Activated T-cell treated with anti-CD3 and anti-CD28 coated beads for 24 hours (primary cell): ENCODE data around the gene LMF1.
"Not testable (repeated sequence)": the region's sequence is repeated elsewhere in the genome, so short reads cannot be mapped to it uniquely, and the experiment has no call there.

Source experiments
- DNase-seq: peaks from one replicate; pipeline ENCODE4 v3.0.0-alpha.2; 2020; ENCODE audit warnings: low read depth

LMF1 gene

GRCh38 chr16:948767-949166, 22.0 kb downstream of the LMF1 start:
- DNase-seq, result not testable (repeated sequence)

- not testable (repeated sequence) for DNase-seq
Observed at GRCh38 chr16:947922-948303, 22.9 kb downstream of the LMF1 start.

- no peak for DNase-seq
Observed at GRCh38 chr16:947255-947921, 23.4 kb downstream of the LMF1 start.

GRCh38 chr16:946048-946395, 24.8 kb downstream of the LMF1 start:
- no peak for DNase-seq

- DNase-seq, result no peak
Observed at GRCh38 chr16:945271-946047, 25.3 kb downstream of the LMF1 start.

GRCh38 chr16:943971-944370, 26.8 kb downstream of the LMF1 start:
- DNase-seq, result no peak

GRCh38 chr16:942436-943060, 28.2 kb downstream of the LMF1 start:
- no peak for DNase-seq

GRCh38 chr16:939941-940340, 30.8 kb downstream of the LMF1 start:
- no peak for DNase-seq

- no peak for DNase-seq
Observed at GRCh38 chr16:939311-939710, 31.5 kb downstream of the LMF1 start.

GRCh38 chr16:938752-939151, 32.0 kb downstream of the LMF1 start:
- DNase-seq, result no peak

GRCh38 chr16:938136-938535, 32.6 kb downstream of the LMF1 start:
- DNase-seq, result no peak

- DNase-seq, result no peak
Observed at GRCh38 chr16:937723-938122, 33.1 kb downstream of the LMF1 start.

GRCh38 chr16:937311-937710, 33.5 kb downstream of the LMF1 start:
- no peak for DNase-seq

GRCh38 chr16:935684-936083, 35.1 kb downstream of the LMF1 start:
- DNase-seq, result no peak

- DNase-seq, result no peak
Observed at GRCh38 chr16:934178-934577, 36.6 kb downstream of the LMF1 start.

GRCh38 chr16:933581-933980, 37.2 kb downstream of the LMF1 start:
- DNase-seq, result no peak

- DNase-seq, result no peak
Observed at GRCh38 chr16:932831-933330, 37.9 kb downstream of the LMF1 start.

GRCh38 chr16:931626-932500, 38.9 kb downstream of the LMF1 start:
- no peak for DNase-seq

- DNase-seq, result no peak
Observed at GRCh38 chr16:931171-931570, 39.6 kb downstream of the LMF1 start.

- DNase-seq, result no peak
Observed at GRCh38 chr16:930511-930910, 40.3 kb downstream of the LMF1 start.

- DNase-seq, result no peak
Observed at GRCh38 chr16:930076-930475, 40.7 kb downstream of the LMF1 start.
